Activated naive CD8-positive, alpha-beta T cell treated with anti-CD3 and anti-CD28 coated beads, Interleukin-2, amount 50 U/mL, for 16 hours (primary cell): Measurements from ENCODE around the gene CAPN1.

Source experiments
- DNase-seq: peaks from one replicate; pipeline ENCODE4 v3.0.0-alpha.2; 2020; ENCODE audit warnings: low read depth, low spot score

The CAPN1 gene

DNA sequence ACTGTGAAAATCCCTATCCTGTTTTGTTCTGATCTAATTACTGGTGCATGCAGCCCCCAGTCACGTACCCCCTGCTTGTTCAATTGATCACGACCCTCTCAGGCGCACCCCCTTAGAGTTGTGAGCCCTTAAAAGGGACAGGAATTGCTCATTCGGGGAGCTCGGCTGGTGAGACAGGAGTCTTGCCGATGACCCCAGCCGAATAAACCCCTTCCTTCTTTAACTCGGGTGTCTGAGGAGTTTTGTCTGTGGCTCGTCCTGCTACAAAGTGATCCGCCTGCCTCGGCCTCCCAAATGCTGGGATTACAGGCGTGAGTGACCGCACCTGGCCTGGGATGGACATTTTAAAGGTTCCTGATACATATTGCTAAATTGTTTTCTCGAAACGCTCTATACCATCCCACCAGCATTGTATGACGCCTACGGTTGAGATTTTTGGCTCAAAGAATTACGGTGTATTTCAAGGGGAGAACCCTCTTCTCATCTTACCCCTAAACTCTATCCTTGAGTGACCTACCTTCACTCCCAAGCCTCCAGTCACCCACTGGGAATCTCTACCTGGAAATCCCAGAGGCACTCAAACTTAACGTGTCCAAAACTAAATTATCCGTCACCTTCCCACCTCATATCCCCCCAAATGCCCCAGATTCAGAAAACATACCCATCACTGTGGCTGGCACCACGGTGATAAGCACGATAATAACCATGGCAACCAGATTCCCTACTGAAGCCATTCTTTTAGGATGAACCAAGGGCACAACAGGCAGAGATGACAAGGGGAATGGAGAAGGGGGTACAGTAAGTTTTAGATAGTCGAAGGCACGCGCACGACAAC is 79.2 kb downstream of the CAPN1 start:
- no peak for DNase-seq
